NCI-H345 (cell line): ENCODE measurements around the gene CST4.
"Not testable (repeated sequence)": the region's sequence is repeated elsewhere in the genome, so short reads cannot be mapped to it uniquely, and the experiment has no call there.

ENCODE experiments used
- DNase-seq: peaks from one replicate; lab custom pipeline; 2025; lab: John Stamatoyannopoulos, UW

CST4 gene

DNA sequence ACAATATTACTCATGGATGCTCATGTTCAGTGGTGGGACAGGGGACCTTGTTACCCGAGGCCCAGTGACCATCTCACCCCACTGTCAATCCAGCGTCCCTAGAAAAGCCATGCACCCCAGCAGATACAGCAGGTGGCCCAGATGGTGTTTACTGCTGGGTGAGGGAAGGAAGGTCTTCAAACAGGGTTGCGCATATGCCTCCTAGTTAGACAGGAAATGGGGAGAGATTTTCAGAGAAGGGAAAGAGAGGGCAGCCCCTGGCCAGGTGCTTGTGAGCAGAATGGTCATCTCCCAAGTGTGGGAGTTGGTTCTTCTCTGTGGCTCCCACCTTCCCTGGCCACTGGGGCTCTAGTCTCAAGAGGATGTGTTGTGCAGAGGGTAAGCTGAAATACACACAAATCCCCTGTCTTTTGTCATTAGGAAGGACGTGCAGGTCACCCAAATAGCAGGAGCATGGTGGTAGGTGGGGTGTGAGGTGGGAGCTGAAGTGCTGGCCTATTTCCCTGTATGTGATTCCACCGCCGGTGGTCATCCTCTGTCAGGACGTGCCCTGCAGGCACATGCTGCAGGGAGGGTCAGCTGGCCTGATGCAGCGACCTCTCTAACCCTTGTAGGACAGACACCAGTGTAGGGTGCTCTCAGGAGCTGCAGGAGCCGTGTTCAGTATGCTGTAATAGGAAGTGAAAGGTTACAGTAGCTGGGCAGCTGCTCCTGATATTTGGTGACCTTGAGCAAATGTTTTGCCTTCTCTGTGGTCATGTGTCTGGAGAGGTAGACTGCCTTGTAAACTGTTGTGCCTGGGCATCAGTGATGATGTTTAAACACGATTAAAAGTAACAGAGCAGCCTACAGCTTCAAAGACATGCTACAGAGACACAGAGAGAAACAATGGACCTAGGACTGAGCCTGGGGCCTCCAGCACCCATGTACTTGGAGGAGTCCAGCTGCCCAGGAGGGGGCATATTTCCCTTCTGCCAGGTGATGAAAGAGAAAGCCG is 47.9 kb downstream of the CST4 start:
- DNase-seq, result no peak

DNA sequence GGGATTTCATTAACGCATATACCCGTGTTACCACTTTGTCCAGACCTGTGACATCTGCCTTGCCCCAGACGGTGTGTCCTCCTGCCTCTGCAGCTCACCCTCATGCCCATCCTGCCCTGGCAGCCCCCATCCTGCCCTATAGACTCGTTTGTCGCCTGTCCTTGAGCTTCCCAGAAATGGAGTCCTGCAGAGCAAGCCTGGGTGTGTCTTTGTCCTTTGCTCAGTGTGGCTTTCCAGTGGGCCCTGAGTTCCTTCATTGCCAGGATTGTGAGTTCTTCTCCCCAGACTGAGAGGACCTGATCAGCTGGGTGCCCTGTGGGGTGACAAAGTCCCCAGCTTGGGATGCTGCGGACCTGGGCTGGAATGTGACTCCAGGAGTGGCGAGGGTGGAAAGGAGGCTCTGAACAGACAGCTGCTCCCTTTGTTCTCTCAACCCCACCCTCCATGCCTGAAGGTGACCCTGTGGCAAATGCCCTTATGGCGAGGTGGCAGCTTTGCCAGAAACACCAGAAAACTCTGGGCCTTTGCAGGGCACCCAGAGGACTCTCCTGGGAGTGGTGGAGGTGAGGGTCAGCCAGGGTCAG is 48.7 kb downstream of the CST4 start:
- no peak for DNase-seq

DNA sequence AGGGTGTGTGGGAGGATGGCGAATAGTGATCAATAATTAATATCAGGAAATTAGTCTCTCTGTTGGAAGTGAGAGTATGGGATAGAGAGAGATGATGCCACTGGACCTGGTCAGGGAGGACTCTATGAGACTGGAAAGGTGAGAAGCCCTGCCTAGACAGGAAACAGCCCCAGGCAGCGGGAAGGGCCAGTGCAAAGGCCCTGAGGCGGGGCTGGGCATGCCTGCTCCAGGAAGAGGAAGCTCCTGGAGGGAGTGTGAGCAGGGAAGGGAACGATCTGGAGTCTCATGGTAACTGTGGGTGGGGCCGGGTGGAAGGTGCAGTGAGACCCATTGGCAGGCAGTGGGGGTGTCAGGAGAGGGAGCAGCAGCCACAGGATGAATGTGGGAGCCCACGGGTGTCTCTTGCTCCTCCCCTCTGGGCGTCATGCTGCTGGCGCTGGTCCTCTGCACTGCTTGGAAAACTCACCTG is 49.3 kb downstream of the CST4 start:
- DNase-seq, result no peak

DNA sequence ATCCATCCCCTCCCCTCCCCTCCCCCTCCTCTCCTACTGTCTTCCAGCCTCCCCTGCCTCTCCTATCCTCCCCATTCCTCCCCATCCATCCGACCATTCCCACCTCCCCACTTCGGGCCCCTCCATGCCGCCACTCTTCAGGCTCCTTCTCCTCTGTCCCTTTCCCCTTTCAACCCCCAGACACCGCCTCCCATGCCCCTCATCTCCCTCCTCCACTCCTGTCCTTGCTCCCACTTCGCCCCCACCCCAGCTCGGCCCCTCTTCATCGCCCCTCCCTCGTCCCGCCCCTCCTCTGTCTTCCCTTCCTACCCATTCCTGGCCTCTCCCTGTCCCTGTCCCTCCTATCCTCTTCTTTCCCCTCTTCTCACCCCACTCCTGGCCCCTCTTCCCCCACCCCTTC is 50.5 kb downstream of the CST4 start:
- no peak for DNase-seq

DNA sequence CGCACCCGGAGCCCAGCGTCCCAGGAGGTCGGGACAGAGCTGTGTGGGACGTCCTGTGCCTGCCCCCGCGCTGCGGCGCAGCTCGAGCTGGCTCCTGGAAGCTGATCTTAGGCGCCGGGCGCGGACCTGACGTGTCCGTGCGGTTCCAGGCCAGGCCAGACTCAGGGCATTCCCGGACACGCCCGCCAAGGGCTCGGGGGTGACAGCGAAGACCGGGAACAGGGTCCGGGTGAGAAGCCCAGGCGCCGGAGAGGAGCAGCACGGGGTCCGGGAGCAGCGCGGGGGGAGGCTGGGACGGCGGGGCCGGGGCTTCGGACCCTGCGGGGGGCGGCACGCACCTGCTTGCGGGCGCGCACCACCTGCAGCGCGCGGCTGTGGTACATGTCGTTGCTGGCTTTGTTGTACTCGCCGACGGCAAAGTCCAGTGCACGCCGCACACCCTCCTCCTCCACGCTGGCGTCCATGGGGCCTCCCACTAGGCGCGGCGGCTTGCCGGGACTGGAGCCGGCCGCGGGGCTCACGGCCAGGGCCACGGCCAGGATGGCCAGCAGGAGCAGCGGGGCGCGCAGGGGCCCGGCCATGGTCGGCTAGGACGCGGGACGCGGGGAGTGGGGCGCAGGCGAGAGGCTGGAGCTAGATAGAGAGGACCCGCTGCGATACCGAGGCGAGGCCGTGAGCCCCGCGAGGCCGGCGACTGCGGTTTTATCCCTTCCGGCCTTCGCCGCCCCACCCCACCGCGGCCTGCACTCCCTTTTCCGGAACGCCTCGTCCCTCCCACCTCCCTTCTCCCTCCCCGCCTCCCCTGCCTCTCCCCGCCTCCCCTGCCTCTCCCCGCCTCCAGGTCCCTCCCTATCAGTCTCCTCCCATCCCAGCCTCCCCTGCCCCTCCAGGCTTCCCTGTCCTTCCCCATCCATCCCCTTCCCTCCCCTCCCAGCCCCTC is 51.3 kb downstream of the CST4 start, which contains the start of gene CST3:
Gene CST3, minus strand, starts transcription at position 674 of the 940 bp plus-strand sequence. Its CDS starts 93 bp downstream, at position 581.
- DNase-seq, result peak; percentile 92

DNA sequence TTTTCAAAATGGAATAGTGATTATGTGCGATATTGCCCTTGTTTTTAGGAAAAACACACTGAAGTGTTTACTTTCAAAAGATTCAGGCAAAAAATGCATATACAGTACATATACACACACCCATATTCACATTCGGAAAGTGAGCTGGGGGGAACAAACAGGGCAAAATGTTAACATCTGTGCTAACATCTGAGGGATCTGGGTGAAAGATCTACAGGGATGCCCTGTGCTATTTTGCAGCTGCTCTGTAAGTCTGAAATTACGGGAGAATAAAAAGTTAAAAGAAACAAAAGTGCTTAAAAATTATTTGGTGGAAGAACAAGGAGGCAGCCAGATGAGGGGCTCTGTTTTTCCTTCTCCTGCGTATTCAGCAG is 51.9 kb downstream of the CST4 start:
- no peak for DNase-seq

DNA sequence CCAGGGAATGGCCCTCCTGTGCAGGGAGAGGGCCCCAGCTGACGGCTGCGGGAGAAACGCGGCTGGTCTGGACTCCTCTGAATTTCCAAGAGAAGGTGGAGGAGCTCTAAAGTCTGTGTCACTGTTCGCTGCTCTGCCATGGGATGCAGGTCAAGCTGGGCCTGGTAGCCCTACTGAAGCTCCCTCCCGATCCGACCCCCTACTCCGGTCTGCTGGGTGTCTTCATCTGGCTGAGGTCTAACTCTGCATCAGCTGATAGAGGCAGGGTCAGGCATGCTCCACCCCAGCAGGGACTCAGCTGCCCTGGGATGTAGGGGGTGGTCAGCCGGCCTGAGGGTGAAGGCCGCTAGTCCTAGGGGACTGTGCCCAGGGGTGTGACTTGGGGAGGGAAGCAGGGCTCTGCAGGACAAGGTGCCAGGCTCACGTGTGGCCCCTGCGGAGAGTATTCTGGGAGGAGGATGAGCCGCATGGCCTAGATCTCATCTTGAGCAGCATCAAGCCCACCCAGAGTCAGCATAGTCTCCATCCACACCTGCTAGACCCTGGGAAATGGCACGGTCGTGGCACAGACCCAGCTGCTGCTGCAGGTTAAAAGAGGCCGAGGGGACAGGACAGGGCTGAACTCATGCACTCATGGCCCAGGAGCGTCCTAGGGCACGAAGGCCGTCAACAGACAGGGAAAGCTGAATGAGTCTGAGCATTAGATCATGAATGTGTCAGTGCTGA is 52.5 kb downstream of the CST4 start:
- no peak for DNase-seq

DNA sequence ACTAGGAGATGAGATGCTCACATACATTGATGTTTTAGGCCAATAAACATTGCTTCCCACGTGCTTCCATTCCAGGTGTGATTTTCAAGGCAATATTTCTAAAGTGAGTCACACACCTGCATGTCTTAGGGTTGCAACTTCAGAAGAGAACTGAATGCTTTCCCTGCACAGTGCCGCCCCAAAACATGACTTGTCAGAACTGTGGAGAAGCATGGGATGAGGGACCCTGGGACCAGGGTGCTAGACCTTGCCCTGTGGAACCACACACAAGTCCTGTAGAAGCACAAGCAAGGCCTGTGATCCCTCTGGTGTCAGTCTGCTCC is 53.1 kb downstream of the CST4 start:
- not testable (repeated sequence) for DNase-seq
